CD4-positive, alpha-beta T cell treated with Interleukin-6 for 4 hours (primary cell): ENCODE results near the gene RAB26.

Source experiments
- DNase-seq: peaks from one replicate; pipeline ENCODE4 v3.0.0-alpha.2; 2020; ENCODE audit warnings: mixed read lengths

RAB26 gene

DNA sequence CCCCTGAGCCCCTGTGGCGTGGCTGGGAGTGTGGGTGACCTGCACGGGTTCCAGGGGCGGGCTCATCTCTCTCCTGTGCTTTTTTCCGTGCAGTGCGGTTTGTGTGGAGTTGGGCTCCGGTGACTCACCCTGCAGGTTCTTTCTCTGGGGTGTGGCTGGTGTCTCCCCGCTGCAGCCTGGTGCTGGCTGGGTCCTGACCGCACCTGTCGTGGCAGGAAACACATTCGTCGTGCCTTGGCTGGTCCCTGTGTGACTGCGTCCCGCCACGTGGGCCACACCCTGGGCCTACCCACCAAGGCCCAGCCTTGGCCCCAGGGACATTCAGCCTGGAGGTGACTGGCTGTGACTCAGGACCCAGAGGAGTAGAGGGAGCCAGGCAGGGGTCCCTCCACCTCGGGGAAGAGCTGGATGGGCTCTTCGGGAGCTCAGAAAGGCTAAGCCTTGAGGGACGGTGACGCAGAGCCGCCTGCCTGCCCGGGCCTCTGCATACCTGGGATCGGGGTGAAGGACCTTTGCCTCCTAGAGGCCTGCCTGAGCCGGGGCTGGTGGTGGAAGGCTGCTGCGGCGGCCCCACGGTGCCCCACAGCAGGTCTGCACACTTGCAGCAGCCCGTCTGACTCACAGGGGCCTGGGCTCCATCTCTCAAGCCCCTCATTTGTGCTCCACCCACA is 14.9 kb downstream of the RAB26 start:
- peak; percentile 15 for DNase-seq

DNA sequence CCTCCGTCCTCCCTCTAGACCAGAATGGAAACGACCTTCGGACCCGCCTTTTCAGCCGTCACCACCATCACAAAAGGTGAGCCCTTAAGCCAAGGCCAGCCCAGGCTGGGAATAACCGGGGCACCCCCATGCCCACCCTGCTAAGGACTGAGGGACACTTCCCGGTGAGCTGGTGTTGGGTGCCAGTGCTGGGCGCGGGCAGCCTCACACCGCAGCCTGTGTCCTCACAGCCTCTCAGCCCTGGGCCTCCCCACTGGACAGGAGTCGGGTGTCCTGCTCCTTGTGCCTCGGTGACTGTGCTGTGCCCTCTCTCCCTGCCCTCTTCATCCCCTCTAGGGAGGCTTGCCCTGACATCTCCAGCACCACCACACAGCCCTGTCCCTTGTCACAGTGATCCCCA is 17.4 kb downstream of the RAB26 start:
- DNase-seq, result no peak

DNA sequence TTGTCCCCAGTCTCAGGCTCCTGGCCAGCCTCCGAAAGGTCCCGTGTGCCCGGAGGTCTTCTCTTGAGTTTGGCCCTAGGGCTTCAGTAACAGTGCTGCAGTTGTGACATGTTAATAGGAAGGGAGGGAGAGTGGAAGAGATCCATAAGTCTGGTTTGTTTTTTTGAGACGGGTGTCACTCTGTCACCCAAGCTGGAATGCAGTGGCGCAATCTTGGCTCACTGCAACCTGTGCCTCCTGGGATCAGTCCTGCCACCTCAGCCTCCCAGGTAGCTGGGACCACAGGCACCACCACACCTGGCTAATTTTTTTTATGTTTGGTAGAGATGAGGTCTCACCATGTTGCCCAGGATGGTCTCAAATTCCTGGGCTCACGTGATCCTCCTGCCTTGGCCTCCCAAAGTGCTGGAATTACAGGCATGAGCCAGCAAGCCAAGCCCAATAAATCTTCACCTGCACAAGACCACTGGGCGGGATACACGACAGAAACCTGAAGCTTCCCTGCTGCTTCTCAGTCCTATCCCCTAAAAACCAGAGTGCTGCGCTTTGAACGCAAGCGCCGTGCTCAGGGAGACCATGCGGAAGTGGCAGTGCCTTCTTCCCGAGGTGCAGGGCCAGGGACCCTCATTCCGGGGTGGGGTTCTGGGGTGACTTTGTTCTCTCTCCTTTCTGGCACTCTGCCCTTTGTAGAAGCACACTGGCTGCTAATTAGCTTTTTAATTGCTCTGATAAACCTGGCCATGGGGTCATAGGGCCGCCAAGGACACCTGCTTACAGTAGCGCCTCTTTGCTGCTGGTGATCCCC is 18.0 kb downstream of the RAB26 start:
- DNase-seq, result no peak

- DNase-seq, result no peak
These were observed 18.7 kb downstream of the RAB26 start for GRCh38 chr16:2167068-2167638.

DNA sequence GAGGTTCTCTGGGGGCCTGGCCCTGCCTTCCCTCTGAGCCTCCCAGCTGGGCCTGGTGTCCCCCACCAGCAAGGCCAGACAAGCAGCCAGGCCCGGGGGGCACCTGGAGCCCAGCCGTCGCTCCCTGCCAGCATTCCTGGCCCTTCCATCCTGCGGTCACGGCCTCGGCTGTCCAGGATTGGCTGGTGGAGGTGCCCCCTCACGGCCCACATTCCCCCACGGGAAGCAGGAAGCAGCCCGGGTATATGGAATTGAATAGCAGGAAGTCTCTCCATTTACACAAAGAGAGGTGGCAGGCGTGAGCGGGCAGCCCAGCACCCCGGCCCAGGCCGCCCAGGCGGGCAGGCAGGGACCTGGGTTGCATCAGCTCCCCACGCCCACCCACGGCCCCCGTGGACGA is 21.7 kb downstream of the RAB26 start:
- DNase-seq, result no peak

GRCh38 chr16:2170587-2171435 is 22.4 kb downstream of the RAB26 start:
- no peak for DNase-seq

GRCh38 chr16:2171601-2172178 is 23.3 kb downstream of the RAB26 start:
- DNase-seq, result no peak

DNA sequence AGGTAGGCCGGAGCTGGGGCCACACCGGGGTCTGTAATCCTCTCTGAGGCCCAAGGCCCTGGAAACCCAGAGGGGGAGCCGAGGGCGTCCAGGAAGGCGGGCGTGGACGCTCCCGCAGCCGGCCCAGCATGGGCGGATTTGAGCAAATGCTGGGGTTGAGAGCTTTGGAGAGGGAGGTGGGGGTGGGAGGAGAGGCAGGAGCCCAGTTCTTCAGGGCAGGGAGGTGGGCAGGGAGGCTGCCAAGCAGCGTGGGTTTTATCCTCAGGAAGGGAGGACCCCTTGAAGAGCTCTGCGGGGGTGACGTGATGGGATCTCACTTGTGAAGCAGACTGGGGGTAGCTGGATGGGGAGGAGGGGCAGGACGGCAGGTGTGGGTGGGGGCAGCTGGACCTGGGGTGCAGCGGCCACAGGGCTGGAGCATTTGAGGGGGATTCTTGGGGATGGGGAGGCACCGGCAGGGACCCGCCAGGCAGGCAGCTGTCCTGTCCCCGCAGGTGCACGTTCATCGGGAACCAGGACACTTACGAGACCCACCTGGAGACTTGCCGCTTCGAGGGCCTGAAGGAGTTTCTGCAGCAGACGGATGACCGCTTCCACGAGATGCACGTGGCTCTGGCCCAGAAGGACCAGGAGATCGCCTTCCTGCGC is 24.4 kb downstream of the RAB26 start:
- no peak for DNase-seq

DNA sequence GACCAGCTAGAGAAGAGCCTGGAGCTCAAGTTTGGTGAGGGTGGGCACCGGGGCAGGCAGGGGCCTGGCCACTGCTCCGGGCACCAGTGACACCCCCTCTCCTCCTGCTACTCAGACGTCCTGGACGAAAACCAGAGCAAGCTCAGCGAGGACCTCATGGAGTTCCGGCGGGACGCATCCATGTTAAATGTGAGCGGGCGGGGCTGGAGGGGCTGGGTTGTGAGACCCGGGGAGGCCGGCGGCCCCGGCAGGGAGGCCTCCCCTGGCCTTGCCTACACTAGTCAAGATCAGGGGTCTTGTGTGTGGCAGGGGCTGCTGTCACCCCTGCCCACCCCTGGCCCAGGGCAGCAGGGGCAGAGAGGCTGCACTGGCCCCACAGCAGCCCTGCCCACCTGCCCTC is 24.9 kb downstream of the RAB26 start:
- DNase-seq, result no peak

DNA sequence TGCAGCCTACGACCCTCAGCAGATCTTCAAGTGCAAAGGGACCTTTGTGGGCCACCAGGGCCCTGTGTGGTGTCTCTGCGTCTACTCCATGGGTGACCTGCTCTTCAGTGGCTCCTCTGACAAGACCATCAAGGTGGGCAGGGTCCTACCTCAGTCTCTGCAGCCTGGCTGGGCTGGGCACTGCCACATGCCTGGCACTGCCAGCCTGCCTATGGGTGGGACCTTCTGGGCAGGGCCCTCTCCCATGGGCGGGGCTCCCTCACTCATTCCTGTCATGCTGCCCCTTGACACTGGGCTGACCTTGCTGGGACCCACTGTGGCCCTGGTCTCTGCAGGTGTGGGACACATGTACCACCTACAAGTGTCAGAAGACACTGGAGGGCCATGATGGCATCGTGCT is 25.5 kb downstream of the RAB26 start:
- no peak for DNase-seq

DNA sequence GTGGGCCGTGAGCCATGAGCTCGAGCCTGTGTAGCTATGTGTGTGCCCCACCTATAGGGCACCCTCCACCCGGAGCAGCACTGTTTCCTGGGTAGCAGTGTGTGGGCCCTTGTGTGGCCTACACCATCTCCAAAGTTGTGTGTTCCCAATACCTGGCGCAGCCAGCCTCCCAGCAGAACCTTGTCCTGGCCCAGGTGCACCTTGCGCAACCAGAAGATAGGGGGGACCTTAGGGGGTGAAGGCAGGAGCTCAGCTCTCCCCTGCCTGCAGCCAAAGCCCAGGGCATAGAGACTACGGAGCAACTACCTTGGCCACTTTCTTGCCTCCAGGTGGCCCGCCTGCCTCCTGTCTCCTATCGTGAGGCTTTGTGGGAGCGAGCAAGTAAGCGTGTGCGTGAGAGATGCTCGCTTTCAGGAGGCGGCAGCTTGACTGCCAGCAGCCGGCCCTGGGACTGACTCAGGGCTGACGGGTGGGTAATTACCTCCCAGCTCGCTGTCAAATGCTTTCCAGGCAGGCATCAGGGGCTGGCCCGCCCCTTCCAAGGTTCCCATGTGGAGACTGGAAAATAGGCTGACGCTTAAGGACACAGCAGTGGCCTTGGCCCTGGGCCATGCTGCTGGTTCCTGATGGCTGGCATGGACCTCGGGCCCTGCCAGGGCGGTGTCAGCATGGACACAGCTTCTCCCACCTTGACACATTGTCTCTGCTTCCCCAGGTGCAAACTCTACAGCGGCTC is 26.1 kb downstream of the RAB26 start:
- DNase-seq, result no peak

- no peak for DNase-seq
These were observed 27.0 kb downstream of the RAB26 start for GRCh38 chr16:2175454-2175853.

DNA sequence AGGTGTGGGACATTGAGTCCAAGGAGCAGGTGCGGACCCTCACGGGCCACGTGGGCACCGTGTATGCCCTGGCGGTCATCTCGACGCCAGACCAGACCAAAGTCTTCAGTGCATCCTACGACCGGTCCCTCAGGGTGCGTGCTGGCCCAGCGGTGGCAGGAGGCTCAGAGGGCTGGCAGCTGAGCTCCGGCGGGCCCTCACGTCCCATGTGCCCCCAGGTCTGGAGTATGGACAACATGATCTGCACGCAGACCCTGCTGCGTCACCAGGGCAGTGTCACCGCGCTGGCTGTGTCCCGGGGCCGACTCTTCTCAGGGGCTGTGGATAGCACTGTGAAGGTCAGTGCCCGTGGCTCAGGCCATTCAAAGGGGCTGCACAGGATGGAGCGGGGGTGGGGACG is 27.6 kb downstream of the RAB26 start:
- DNase-seq, result no peak

DNA sequence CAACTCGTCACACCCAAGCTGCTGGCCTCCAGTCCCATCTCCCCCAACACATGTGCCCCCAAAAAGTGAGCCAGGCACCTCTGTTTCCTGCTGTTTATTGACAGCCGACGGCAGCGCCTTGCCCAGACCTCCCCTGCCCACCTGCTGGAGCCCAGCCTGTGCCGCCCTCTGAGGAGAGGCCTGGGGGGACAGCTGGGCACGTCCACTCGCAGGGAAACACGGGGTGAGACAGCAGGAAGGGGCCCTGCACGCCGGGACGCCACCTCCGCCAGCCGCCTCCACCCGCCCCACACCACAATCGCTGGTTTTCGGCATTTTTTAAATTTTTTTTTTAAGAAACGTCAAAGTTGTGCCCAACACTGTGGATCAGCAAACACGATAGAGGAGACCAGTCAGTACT is 28.7 kb downstream of the RAB26 start:
- no peak for DNase-seq

DNA sequence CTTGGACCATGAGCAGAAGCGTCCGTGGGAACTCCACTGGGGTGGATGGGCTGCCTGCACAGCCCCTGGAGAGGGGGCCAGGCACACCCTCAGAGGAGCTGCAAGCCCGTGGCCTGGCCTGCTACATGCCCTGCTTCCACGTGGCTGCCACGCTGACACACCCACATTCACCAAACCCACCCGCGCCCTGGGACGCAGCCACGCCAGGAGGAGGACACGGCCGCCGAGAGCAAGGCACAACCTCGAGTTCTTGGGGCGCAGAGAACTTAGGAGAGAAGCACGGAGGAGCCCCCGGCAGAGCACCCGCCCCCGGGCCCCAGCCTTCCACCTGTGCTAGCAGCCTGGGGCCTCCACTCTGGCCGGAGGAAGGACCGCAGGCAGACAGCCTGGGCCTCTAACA is 29.1 kb downstream of the RAB26 start:
- no peak for DNase-seq

DNA sequence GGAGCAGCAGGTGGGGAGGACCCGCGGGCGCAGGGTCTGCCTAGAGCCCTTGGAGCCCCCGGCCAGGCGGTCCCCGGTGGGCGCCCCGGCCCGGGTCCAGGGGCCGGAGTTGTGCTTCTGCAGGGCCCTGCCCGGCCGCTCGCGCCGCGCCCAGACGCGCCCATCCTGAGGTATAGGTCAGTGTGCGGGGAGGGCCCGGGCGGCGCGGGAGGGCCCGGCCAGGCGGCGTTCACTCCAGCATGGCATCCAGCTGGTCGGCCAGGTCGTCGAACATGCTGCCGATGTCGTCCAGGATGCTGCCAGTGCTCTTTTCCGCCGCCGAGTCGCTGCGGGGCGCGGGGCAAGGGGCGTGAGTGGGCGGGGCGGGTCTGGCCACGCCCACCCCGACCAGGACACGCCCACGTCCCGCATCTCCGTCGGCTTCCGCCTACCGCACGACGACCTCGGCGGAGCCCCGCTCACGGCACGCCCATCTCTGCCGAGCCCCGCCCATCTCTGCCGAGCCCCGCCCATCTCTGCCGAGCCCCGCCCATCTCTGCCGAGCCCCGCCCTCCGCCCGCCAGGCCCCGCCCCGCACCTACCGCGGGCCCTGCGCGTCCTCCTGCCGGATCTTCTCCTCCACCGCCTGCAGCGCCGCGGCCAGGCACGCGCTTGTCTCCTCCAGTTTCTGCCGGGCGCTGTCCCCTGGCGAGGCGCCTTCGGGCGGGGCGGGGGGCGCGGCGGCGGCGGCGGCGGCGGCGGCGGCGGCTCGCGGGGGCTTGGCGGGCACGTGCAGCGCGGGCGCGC is 30.1 kb downstream of the RAB26 start:
- DNase-seq, result peak; percentile 26

DNA sequence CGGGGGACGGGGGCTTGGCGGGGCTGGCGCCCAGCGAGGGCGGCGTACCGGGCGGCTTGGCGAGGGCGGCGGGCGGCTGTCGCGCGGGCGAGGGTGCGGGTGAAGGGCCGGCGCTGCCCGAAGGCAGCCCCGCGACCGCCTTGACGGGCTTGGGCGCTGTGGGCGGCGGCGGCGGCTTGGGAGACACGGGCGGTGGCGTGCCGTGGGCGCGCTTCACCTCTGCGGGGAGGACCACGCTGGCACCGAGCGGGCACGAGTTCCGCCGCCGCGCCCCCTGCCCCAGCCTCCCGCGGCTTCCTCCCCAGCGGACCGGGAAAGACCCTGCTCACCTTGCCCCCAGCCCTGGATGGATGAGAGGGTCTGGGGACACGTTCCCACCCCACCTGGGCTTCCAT is 30.7 kb downstream of the RAB26 start:
- no peak for DNase-seq

DNA sequence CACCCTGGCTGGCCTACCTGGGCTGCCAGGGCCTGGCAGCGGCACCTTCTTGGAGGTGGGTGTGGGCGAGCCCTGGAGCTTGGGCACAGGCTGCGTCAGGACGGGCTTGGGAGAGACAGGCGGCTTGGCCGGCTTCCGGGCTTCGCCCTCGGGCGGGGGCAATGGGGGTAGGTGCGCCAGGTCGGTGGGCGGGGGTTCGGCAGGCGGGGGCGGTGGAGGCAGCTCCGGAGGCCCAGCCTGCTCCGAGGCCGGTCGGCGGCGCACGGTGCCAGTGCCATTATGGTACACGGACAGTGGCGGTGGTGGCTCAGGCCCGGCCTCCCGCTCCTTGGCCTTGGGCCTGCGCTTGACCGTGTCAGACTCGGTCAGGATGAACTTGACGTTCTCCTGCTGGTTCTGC is 31.2 kb downstream of the RAB26 start:
- no peak for DNase-seq

GRCh38 chr16:2180461-2180860 is 32.0 kb downstream of the RAB26 start:
- no peak for DNase-seq

GRCh38 chr16:2180962-2181923 is 32.8 kb downstream of the RAB26 start:
- DNase-seq, result no peak
